ENCODE results near the gene SYNE1. TPM values are rescaled to one million over a fixed set of nuclear protein-coding genes. Genes with fewer than 3 reads are reported as not detected.

The SYNE1 gene
- total and polyA plus RNA-seq, 10 donors, result 27.8 to 336 (median 247) TPM

GRCh38 chr6:152209211-152209610, 428.0 kb downstream of the SYNE1 start:
- H3K4me1 ChIP-seq, result no peaks in the 10 kb centered on the region
- no peaks in the 10 kb centered on the region for H3K27me3 ChIP-seq (replicated peaks in 1 of 7)
- DNase-seq, result no peak
- intact Hi-C loops (cut with DNase I; ENCODE audit: low total_unique reads), result no loop called here
- WGBS, 5 donors, result 93 to 96% (median 94%) methylated on average over 8 of the region's 8 CpGs
- no peak overlapping the region for H3K27ac ChIP-seq
- H3K4me3 ChIP-seq, result no peak overlapping the region
- H3K9me3 ChIP-seq, result no peaks in the 10 kb centered on the region
- no peak for TF ChIP-seq POLR2AphosphoS5 (IDR thresholded peaks at IDR 0.05)
- no peak for TF ChIP-seq POLR2A (IDR thresholded peaks at IDR 0.05)
- no peak for TF ChIP-seq CTCF (IDR thresholded peaks at IDR 0.05 in 8 of 11, conservative IDR thresholded peaks at IDR 0.05 in 3 of 11)
- peaks cover 2 to 100% (median 79%) of the 10 kb centered on the region in 6 donors for H3K36me3 ChIP-seq

- no peak for DNase-seq
- 93 to 97% (median 96%) methylated on average over 12 of the region's 12 CpGs for WGBS, 5 donors
- Histone ChIP-seq H3K36me3 (peaks cover 0 to 100% (median 72%) of the 10 kb centered on the region in 6 donors), H3K4me3 (no peak overlapping the region), H3K27ac (no peak overlapping the region), H3K4me1 (no peaks in the 10 kb centered on the region), H3K9me3 (no peaks in the 10 kb centered on the region), H3K27me3 (replicated peaks in 1 of 7) (no peaks in the 10 kb centered on the region)
- intact Hi-C loops (cut with DNase I; ENCODE audit: low total_unique reads), result no loop called here
- TF ChIP-seq POLR2AphosphoS5 (IDR thresholded peaks at IDR 0.05) (no peak), CTCF (IDR thresholded peaks at IDR 0.05 in 8 of 11, conservative IDR thresholded peaks at IDR 0.05 in 3 of 11) (no peak), POLR2A (IDR thresholded peaks at IDR 0.05) (no peak)
Observed at GRCh38 chr6:152207915-152208714, 429.0 kb downstream of the SYNE1 start.

- H3K4me1 ChIP-seq, result no peaks in the 10 kb centered on the region
- H3K4me3 ChIP-seq, result no peak overlapping the region
- DNase-seq, result no peak
- TF ChIP-seq POLR2AphosphoS5 (IDR thresholded peaks at IDR 0.05) (no peak), CTCF (IDR thresholded peaks at IDR 0.05 in 8 of 11, conservative IDR thresholded peaks at IDR 0.05 in 3 of 11) (peak in 7 of 11 experiments; percentile 18 to 42 (median 37))
- intact Hi-C loops (cut with DNase I; ENCODE audit: low total_unique reads), result no loop called here
- peaks cover under 1 to 100% (median 69%) of the 10 kb centered on the region in 6 donors for H3K36me3 ChIP-seq
- no peaks in the 10 kb centered on the region for H3K27me3 ChIP-seq (replicated peaks in 1 of 7)
- WGBS, 5 donors, result 90 to 93% (median 92%) methylated on average over 18 of the region's 18 CpGs
- H3K9me3 ChIP-seq, result no peaks in the 10 kb centered on the region
- H3K27ac ChIP-seq, result no peak overlapping the region
Observed at GRCh38 chr6:152206072-152206818, 430.9 kb downstream of the SYNE1 start.

GRCh38 chr6:152204591-152204990, 432.6 kb downstream of the SYNE1 start:
- H3K4me1 ChIP-seq, result no peaks in the 10 kb centered on the region
- H3K27me3 ChIP-seq (replicated peaks in 1 of 7), result no peaks in the 10 kb centered on the region
- TF ChIP-seq POLR2A (IDR thresholded peaks at IDR 0.05), result no peak
- TF ChIP-seq CTCF (IDR thresholded peaks at IDR 0.05 in 8 of 11, conservative IDR thresholded peaks at IDR 0.05 in 3 of 11), result no peak
- TF ChIP-seq POLR2AphosphoS5 (IDR thresholded peaks at IDR 0.05), result no peak
- intact Hi-C loops (cut with DNase I; ENCODE audit: low total_unique reads), result no loop called here
- DNase-seq, result no peak
- no peak overlapping the region for H3K27ac ChIP-seq
- H3K36me3 ChIP-seq, result peaks cover 4 to 100% (median 75%) of the 10 kb centered on the region in 6 donors
- 85 to 95% (median 92%) methylated on average over 2 of the region's 2 CpGs for WGBS, 5 donors
- H3K9me3 ChIP-seq, result no peaks in the 10 kb centered on the region
- no peak overlapping the region for H3K4me3 ChIP-seq
